ENCODE measurements around the gene PHLDA2.
"Not testable (repeated sequence)": the region's sequence is repeated elsewhere in the genome, so short reads cannot be mapped to it uniquely, and the experiment has no call there.

PHLDA2 gene

DNA sequence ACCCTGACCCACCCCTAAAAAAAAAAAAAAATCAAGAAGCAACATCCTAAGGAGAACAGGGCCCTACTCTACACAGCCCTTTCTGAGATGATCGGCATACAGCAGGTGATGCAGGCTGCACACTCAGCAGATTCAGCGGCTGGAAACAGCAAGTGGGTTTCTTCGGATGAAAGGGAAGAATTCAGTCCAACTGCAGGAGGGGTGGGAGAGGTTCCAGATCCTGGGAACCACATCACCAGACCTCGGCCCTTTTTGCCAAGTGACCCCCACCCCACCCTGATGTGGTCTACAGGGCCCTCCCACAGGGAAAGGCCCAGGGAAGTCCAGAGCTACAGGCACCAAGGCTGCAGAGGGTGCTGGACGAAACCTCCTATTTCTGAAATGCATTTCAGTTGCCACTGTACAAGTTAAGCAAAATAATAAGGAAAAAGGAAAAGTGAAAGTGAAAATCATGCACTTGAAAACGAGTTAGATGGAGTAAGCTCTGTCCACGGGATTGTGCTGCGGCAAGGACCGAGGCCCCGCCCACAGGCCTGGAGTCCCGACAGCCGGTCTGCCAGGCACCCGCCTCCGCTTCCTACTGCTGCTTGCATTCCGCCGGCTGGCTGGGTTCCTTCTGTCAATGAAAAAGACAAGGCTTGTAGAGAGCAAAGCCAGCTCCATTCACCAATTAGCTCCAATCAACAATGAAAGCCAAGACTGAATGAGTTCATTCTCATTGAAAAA, 16.0 kb upstream of the PHLDA2 start:
- DNase-seq (ENCODE audit: low read depth in 2 of 2, low spot score in 1 of 2) = no peak

DNA sequence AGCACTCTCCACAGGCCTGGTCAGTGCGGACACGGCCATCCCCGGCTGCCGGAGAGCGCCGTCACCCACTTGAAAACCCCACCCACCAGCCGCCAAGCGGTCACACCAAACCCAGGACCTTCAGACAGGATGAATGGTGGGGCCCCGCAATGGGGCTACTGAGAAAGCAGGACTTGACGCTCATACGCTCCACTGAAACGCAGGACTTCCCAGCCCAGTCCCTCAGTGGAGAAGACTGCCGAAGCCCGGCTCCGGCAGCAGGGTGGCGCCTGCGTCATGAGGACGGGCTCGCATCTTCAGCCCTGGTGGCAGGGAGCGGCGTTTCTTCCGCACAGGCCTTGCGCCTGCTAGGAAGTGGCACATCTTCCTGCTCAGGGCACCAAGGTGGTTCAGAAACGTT, 15.3 kb upstream of the PHLDA2 start:
- DNase-seq (ENCODE audit: low read depth in 2 of 2, low spot score in 1 of 2) = no peak

DNA sequence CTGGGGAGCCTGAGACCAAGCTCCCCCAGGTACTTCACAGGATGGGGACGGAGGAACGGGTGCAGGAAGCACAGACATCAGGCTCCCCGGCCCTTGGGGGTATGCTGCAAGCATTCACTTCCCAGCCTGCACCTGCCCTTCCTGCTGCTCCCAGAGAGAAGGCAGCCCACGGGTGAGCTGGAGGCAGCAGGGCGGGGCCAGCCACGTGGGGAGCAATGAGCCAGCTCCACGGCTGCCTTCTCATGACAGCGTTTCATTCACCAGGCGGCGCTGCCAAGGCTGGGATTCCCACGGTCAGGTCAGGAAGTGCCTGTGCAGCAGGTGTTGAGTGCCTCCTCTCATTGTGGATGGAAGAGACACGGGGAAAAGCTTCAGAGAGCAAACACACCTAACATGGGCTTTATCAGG, 14.5 kb upstream of the PHLDA2 start:
- no peak for DNase-seq (ENCODE audit: low read depth in 2 of 2, low spot score in 1 of 2)

DNA sequence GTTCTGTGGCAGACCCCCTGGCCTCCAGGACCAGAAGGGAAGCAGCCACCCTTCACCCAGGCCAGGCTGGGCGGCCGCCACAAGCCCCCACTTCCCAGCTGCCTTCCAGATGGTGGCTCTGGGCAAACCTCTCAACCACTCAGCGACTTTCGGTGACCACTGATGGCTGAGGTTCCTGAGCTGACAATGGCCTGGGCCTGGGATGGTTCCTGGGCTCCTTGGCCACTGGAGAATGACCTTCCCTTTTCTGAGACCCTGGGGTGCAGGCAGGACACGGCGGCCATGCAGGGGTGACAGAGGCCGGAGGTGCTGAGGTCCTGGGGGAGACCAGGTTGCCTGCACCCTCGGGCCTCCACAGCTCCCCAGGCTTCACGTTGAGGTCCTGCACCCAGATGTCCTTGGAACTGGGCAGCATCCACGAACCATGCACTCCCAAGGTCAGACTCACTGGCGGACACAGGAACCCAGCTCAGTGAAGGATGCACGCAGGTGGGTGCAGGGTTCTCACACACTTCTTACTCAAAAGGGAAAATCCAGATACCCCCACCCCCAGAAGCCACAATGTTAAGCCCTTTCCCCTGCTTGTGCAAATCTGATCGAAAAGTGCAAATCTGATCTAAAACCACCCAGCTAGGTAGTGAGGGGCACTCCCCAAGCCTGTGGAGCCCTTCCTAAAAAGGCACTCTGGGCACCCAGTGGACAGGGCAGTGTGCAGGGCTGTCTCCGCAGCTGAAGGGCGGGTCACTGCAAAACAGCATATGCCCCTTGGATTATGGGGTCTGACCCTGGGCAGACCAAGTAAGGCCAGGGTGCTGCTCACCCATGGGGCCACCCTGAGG, 13.9 kb upstream of the PHLDA2 start:
- DNase-seq (ENCODE audit: low read depth in 2 of 2, low spot score in 1 of 2) = no peak

DNA sequence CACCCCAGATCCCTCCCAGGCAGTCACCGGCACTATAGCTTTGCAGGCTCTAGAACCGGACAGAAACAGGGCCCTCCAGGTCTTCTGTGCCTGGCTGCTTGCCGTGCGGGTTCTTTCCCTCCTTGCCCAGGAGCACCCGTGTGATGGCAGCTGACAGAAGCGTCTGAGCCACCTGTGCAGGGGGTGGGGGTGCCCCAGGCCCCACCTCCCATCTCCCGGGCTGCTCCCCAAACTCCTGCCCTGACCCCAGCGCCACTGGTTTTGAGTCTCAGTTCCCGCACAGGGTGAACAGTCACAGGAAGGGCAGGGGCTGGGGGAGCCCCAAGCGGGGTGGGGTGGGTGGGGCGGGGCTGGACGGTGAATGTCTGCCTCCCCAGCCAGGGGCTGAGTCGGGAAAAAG, 13.2 kb upstream of the PHLDA2 start:
- no peak for DNase-seq (ENCODE audit: low read depth in 2 of 2, low spot score in 1 of 2)

DNA sequence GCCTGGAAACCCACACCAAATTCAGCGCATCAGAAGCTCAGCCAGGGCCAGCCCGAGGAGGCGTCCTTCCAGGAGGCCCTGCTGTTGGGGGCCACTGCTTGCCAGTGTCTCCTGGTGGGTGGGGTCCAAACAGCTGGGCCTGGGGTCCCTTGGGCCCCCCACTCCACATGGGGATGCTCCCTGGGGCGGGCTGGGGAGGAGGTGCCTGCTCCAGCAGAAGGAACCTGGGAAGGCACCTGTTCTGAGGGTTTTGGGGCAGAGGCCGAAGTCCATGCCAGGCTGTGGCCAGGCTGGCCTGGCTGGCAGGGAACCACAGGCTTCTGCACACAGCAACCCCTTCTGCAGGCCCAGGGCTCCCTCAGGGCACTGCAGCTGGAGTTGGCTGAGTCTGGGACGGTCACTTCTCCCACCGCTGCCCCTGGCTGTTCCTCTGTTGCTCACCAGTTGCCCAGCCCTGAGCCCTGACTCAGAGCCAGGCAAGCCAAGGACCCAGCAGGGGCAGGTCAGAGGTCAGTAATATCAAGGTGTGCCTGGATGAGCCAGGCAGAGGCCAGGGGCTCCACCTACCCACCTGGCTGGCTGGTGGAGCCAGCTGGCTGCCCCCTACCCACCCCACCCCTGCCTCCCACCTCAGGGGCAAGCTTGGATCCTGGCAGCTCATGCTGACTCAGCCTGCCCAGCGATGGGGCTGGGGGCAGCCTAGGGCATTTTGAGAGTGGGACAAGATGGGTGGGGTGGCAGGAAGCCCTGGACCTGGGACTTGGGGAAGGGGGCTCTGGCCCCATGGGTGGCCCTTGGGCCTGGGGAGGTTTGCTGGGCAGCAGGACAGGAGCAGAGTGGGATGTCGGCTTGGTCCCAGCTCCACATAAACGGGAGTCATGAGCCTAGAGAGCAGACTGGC, 12.0 kb upstream of the PHLDA2 start:
- DNase-seq (ENCODE audit: low read depth in 2 of 2, low spot score in 1 of 2) = no peak

DNA sequence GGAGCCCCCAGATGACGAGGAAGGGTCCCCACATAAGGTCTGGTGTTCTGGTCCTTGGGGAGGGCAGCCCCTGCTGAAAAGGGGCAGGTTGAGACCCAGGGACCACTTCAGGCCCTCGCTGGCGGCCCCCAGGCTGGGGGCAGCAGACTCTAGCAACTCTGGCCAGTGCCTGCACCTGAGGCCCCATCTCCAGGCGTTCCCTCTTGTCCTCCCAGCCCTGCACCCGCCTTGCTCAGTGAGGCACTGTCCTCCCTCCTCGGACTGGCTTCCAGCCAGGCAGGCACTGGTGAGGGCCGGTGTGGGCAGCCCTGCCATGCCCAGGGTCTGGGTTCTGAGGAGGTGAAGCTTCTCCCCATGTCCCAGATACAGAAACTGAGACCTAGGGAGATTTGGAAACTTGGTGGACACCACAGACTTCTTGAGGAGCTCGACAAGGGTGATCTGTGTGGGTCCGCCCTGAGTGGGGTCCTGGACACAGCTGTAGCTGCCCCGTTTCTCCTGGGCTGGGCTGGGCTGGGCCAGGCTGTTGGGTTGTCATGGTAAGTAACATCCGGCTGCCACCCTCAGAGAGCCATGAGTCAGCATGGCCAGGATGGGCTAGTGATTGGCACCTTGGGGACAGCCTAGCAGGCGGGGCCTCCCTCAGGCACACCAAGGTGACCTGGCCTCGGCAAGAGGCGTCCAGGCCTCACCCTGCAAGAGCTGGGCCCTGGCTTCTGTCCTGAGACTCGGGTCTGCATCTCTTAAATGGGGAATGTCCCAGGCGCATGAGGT, 11.1 kb upstream of the PHLDA2 start:
- no peak for DNase-seq (ENCODE audit: low read depth in 2 of 2, low spot score in 1 of 2)

DNA sequence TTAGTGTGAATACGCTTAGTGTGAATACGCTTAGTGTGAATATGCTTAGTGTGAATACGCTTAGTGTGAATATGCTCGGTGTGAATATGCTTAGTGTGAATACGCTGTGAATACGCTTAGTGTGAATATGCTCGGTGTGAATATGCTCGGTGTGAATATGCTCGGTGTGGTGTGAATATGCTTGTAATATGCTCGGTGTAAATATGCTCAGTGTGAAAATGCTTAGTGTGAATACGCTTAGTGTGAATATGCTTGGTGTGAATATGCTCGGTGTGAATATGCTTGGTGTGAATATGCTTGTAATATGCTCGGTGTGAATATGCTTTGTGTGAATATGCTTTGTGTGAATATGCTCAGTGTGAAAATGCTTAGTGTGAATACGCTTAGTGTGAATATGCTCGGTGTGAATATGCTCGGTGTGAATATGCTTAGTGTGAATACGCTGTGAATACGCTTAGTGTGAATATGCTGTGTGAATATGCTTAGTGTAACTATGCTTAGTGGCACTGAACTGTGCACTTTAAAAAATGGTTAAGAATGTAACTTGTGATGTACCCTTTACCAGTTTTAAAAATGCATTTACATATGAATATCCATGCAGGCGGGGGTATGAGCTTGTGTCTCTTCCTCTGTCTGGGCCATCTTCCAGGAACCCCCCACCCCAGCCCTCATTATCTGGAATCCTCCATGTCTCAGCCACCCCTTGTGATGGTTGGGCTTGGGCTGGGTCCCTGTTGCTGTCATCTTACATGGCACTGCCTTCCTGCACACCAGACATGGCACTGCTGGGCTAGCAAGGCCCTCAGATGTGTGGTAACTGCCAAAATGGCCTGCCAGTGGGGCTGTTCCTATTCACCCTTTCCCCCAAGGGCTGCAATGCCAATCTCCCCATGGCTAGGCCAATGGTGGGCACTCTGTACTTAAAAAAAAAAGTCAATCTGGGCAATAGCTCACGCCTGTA, 9.5 kb upstream of the PHLDA2 start:
- not testable (repeated sequence) for DNase-seq (ENCODE audit: low read depth in 2 of 2, low spot score in 1 of 2)

DNA sequence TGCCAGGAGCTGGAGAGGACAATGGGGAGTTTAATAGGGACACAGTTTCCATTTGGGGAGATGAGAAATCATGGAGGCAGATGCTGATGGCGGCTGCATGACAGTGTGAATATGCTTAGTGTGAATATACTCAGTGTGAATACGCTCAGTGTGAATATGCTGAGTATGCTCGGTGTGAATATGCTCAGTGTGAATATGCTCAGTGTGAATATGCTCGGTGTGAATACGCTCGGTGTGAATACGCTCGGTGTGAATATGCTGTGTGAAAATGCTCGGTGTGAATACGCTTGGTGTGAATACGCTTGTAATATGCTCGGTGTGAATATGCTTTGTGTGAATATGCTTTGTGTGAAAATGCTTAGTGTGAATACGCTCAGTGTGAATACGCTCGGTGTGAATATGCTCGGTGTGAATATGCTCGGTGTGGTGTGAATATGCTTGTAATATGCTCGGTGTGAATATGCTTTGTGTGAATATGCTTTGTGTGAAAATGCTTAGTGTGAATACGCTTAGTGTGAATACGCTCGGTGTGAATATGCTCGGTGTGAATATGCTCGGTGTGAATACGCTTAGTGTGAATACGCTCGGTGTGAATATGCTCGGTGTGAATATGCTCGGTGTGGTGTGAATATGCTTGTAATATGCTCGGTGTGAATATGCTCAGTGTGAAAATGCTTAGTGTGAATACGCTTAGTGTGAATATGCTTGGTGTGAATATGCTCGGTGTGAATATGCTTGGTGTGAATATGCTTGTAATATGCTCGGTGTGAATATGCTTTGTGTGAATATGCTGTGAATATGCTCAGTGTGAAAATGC, 8.6 kb upstream of the PHLDA2 start:
- not testable (repeated sequence) for DNase-seq (ENCODE audit: low read depth in 2 of 2, low spot score in 1 of 2)

DNA sequence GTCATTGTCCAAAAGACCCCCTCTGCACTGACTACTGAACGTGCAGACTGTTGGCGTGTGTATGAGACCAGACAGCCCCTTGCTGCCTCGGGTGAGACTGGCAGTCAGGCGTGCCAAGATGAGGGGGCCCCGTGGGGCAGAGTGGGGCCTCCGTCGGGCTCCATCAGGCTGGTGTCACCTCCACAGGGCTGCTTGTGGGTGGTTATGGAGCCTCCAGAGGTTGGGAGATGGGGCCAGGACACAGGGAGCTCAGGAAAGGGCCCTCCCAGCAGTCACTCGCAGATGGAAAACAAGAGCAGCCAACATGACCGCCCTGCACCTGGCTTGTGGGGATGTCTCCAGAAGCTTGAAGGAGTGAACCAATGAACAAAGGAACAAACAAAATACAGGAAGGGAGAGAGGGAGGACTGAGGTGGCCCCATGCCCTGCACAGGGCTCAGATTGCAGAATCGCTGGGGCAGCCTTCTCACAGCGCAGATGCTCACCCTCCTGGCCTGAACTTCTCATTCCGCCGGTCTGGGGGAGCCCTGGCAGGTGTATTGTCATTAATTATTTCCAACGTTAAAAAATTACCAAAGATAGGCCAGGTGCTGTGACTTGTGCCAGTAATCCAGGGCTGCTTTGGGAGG, 5.5 kb upstream of the PHLDA2 start:
- no peak for DNase-seq (ENCODE audit: low read depth in 2 of 2, low spot score in 1 of 2)

DNA sequence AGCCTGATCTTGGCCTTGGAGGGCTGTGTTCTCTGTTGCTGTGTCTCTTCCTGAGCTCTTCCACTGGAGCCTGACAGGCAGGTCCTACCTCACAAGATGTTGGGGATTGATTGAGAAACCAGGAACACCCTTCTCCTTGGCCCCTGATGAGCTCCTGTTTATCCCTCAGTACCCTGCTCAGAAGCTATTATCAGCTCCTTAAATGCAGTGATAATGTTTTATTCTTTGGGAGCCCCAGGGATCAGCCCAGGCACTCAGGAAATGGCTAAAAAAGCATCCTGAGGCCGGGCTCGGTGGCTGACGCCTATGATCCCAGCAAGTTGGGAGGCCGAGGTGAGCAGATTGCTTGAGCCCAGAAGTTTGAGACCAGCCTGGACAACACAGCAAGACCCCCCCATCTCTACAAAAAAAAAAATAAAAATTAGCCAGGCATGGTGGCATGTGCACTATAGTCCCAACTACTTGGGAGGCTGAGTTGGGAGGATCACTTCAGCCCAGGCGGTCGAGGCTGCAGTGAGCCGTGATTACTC, 4.9 kb upstream of the PHLDA2 start:
- DNase-seq (ENCODE audit: low read depth in 2 of 2, low spot score in 1 of 2) = no peak

DNA sequence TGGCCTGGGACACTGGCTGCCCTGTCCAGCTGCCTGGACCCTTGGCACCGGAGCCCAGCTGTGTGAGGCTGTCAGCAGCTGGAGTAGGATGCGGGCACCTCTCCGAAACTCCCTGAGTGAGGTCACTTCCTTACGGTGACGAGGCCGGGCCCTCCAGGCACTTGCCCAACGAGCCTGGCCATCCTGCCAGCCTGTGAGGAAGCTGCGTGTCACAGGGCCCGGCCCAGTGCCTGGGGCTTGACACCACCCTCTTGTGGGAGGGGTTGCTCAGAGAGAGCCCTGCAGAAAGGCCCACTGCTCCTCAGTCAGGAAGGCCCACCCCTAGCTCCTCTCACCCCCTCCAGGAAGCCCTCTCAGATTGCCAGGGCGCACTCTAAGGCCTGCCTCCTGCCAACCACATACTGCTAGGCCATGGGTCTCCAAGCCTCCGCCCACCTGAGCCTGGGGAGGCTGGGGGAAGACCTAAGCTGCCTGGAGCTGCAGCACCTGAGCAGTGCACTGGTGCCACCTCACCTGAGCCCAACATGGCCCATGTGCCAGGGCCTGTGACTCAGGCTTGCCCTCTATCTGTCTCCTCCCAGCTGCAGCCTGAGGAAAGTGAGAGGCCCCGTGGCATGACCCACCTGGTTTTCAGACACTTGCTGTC, 4.3 kb upstream of the PHLDA2 start:
- DNase-seq (ENCODE audit: low read depth in 2 of 2, low spot score in 1 of 2) = no peak

DNA sequence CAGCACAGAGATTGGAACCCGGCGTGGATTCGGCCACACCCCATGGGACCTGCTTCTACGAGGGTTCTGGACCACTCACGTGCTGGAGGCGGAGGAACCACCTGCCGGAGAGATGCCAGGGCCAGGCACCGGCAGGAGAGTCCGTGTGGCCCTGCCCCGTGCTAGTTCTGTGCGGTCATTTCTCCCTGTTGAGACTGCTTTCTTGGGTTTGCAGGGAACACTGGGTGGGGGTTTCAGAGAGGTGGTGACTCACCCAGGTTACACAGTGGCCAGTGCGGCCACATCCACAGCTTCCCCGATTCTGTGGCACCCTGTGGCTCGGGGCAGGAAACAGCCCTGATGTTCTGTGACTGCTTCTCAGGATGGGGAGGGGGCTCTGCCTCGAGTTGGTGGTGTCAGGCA, 3.6 kb upstream of the PHLDA2 start:
- no peak for DNase-seq (ENCODE audit: low read depth in 2 of 2, low spot score in 1 of 2)

DNA sequence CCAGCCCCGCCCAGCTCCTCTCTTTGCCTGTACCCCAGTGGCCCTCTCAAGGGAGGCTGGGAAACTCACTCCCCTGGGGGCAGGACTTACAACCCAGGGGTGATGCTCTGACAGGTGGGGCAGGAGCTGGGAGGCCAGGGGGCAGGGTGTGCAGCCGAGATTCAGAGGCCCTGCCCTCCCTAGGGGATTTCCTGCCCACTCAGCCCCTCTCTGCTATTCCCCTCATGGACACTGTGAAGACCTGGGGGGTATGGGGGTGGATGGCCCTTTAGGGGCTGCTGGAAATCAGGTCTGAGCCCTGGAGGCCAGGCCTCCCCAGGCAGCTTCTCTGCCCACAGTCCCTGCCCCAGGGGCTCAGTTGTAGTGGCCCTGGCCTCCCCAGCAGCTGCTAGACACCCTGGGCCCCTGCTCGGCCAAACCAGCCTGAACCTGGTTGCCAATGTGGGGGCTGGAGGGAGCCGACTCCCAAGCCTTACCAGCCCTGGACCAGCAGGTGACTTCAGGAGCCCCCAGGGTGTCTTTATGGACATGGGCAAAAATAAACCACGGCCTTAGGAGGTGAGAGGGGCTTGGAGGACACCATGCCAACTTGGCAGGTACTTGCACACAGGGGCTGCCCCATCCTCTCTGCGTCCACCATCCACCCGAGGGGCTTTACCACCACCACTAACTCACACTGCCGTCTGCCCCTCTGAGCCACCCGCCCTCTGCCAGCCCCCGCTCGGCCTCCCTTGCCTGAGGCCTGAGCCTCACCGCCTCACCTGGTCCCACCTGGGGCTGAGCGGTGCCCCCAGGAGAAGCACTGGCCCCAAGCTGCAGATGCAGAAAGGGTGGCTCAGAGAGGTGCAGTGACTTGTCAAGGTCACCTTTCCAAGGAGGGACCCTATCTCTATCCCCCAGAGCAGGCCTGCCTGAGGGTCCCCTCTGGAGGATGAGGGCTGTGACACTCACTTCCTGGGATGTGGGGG, 2.8 kb upstream of the PHLDA2 start:
- no peak for DNase-seq (ENCODE audit: low read depth in 2 of 2, low spot score in 1 of 2)

DNA sequence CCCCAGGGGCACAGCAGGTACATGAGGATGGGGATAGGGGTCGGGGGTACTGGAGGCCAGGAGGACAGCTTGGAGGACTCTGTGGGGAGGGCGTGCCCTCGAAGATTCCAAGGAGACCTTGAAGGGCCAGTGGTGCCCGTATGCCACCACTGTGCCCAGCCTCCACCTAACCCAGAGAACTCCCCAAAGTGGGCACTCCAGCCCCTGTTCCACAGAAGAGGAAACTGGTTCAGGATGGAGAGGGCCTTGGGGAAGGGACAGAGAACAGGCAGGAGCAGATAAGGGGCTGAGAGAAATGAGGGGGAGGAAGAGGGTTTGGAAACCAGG, 2.2 kb upstream of the PHLDA2 start:
- no peak for DNase-seq (ENCODE audit: low read depth in 2 of 2, low spot score in 1 of 2)

DNA sequence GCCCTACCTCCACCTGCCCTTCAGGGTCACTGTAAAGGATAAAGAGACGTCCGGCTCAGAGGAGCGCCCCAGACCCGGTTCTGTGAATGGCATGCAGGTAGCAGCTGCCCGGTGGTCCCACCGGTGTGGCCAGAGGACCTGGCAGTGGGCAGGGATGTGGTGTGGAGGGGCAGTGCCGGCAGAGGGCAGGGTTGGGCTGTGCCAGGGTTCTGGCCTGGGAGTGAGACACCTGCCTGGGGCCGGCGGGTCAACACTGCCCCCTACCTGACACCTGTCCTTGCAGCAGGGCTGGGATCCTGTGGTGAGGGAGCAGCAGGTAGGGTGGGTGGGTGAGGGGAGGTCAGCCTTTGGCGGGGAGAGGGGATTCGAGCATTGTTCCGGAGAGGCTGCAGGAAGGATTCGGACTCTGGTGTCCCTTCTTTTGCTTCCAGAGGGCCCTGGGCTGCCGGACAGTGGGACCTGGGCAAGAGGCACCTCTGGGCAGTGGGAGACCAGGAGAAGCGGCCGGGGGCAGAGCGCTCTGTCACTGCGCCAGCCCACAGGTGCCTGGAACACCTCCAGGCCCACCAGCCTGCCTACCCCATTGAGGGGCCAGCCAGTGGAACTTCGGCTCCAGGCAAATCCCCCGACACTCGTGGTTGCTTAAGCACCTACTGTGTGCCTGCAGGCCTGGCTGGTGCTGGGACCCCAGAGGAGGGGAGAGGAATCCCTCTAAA, 1.6 kb upstream of the PHLDA2 start:
- DNase-seq (ENCODE audit: low read depth in 2 of 2, low spot score in 1 of 2) = no peak

Data from stimulated activated CD8-positive, alpha-beta memory T cell treated with anti-CD3 and anti-CD28 coated beads, Interleukin-4, amount 100 ng/mL, for 1 hour (primary cell).